Activated CD4-positive, CD25-positive, alpha-beta regulatory T cell treated with anti-CD3 and anti-CD28 coated beads, Interleukin-2, amount 50 U/mL, for 24 hours (primary cell): Measurements from ENCODE around the gene ZSCAN30.

Experiments
- ATAC-seq, 2 donors: fragments of 150-1000 bp; cut with Tn5 transposase; one replicate each; pipeline ENCODE4 v1.10.0; 2021; ENCODE audit warnings: mild to moderate bottlenecking in 1 of 2, moderate library complexity in 1 of 2

The ZSCAN30 gene

DNA sequence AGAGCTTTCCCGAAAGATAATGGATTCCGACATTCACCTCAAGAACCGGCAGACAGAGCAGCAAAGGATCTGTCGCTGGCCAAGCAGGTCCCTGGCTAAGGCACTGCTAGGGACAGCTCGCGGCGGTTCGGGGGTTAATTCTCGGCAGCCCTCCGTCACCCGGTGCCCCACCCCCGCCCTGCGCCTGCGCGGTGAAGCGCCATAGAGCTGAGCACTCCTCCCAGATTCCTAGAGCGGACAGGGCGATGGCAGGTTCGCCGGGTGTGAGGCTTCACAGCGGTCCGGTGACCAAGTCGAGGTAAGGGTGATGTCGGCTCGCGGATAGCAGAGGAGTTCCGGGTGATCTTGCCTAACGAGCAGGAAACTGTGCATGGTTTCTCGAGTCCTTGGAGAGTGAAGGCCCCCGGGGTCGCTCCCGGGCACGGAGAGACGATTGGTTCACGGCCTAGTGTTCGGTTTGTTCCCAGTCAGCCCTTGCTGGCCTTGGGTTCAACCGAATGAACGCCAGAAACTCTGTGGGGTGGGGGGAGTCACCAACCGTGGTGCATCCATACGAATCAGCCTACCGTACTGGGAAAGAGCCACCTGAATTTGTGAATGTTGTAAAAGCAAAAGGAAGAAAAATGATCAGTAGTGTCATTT is at the start of gene ZSCAN30:
ZSCAN30 (minus strand) TSS at position 136 of the 642 bp plus-strand sequence. CDS start 25,877 bp downstream, outside the sequence.
- peak; percentile 98 for ATAC-seq

DNA sequence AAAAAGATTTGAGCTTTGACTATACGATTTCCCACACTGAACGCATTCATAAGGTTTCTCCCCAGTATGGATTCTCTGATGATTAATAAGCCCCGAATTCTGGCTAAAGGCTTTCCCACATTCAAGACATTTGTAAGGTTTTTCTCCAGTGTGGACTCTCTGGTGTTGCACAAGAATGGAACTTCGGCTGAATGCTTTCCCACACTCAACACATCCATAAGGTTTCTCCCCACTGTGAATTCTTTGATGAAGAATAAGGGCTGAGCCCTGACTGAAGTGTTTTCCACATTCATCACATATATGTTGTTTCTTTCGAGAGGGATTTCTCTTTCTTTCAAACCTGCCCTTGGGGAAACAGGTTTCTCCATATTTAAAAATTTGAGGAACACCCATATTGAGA is 47.3 kb upstream of the ZSCAN30 start:
- ATAC-seq = no peak

DNA sequence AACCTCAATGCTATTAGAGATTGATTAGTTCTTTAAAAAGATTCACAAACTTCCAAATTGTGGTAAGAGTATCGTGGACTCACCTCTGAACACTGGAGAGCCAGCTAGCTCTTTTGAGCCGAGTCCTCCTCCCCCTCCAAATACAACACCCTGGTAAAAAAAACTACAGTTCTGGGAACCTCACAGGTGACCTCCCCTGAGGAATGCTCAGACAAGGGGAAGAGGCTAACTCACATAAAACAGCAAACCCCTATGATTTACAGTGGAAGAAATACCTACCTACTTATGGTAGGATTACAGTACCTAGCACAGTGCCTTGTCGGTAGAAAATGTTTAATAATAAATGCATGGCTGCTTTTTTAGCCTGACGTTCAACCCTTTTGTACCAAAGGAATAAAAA is 45.8 kb upstream of the ZSCAN30 start:
- no peak for ATAC-seq

DNA sequence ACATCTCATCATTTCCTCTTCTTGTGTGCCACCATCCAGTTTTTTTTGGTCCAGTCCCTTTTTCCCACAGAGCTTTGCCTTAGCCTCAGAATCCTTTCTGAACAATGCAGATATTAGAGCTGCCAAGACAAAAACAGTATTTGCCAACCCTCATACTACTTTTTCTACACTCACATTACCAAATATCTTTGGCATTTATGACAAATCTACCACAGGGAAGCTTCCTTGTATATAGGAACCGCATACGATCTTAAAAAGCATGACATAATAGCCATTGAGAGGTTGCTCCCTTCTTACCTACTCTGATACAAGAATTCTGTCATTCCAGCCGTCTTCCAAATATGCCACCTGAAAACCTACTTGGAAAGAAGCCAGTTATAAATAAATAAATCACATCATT is 44.8 kb upstream of the ZSCAN30 start:
- no peak for ATAC-seq

DNA sequence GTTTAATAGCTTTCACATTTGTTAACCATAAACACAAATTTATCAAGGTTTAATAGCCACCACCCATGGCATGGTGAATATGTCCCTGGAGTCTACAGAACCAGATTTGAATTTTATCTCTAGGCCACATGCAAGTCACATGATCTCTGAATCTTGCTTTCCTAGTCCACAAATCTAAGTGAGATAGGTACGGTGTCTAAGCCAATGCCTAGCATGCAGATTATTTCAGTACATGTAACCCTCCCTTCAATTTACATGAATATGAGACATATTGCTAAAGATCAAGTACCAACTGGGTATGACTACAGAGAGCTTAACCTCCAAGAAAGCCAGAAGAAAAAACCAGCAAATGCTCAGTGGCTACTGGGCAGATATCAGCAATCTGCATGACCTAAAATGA is 44.2 kb upstream of the ZSCAN30 start:
- no peak for ATAC-seq

DNA sequence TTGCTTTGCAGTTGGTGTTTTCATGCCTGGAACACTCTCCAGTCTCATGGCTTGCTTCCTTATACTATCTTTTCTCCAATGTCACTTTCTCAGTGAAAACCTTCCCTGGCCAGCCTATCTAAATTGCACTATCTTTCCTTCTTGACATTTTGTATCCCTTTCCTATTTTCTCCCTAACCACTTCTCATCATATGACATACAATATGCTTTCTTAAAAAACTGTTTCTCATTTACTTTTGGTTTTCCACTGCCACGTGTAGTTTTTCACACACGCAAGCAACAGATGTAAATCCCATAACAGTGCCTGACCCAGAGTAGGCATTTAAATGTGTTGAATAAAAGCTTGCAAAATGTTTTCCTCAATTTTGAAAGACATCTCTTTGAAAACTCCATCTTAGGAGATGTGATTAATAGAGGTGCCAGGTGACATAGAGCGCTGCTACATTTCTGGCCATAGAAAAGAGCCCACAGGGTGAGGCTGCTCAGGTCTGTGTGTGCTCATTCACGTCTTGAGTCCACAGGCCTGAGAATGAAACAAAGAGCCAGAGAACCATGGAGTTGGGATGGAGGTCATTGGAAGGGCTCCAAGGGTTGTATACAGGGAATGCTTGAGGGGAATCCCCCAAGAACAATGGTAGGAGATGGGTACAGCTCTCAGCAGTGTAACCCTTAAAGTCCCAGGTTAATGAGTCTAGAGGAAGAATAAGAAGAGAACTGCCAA is 41.5 kb upstream of the ZSCAN30 start:
- ATAC-seq = no peak

DNA sequence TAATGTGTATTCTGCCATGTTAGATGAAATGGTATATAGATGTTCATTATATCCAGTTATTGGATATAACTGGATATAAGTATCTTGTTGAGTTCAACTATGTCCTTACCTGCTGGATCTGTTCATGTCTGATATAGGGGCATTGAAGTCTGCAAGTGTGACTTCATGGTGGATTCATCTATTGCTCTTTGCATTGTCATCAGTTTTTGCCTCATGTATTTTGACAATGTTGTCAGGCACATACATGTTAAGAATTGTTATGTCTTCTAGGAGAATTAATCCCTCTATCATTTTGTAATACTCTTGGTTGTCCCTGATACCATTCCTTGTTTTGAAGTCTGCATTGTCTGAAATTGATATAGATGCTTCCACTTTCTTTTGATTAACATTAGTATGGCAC is 38.8 kb upstream of the ZSCAN30 start:
- ATAC-seq = no peak

DNA sequence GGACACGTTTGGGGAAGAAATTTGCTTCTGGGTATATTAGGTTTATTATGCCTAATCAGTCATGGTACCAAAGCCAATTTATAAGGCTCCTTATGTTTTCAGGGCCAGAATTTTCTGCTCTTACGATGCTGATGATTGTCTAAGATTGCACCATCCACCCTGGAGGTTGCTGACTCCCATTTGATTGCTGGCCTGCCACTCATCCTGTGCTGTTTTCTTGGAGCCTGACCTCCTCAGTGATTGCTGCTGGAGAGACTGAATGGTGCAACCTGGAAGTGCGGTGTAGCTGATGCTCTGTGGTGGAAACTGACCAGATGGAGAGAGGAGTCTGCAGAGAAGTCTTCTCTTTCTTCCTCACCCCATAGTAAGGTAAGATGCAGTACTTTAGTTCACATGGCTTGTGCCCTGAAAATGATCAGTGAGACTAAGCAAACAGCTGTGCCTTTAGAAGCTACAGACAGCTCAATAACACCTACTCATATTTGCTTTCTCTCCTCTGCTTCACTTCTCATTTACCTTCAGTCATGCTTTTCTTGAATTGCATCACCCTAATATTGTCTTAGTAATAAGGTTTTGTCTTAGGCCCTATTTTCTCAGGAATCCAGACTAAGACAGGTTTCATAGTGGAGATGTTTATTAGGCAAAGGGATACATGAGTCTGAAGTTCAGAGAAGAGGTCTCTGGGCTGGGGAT is 36.8 kb upstream of the ZSCAN30 start:
- no peak for ATAC-seq

DNA sequence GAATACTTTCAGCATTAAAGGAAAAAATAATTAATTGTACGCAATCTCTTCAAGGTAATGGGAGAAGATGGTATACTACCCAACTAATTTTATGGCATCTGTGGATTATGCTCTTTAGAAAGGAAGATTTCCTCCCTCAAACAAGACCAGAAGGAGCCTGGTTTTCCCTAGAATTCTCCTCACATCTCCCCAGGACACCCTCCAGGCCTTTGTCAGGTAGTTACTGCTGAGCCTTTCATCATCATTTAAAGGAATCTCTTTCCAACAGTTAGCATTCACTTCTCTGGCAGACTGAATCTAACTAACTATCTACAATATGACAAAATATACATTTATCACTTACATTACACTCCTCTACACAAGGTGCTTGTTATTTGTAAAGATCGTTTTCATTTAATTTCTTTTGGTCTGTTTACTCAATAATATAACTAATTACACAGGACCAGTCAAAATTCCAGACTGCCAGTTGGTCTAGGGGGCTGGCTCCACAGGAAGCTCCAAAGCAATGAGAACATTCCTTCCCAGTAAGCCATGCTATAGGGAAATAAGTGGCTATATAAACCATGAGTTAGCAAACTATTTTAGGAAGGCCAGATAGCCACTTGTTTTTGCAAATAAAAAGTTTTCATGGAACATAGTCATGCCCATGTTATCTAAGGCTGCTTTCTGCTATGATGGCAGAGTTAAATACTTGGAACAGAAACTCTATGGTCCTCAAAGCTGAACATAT is 35.1 kb upstream of the ZSCAN30 start:
- no peak for ATAC-seq

DNA sequence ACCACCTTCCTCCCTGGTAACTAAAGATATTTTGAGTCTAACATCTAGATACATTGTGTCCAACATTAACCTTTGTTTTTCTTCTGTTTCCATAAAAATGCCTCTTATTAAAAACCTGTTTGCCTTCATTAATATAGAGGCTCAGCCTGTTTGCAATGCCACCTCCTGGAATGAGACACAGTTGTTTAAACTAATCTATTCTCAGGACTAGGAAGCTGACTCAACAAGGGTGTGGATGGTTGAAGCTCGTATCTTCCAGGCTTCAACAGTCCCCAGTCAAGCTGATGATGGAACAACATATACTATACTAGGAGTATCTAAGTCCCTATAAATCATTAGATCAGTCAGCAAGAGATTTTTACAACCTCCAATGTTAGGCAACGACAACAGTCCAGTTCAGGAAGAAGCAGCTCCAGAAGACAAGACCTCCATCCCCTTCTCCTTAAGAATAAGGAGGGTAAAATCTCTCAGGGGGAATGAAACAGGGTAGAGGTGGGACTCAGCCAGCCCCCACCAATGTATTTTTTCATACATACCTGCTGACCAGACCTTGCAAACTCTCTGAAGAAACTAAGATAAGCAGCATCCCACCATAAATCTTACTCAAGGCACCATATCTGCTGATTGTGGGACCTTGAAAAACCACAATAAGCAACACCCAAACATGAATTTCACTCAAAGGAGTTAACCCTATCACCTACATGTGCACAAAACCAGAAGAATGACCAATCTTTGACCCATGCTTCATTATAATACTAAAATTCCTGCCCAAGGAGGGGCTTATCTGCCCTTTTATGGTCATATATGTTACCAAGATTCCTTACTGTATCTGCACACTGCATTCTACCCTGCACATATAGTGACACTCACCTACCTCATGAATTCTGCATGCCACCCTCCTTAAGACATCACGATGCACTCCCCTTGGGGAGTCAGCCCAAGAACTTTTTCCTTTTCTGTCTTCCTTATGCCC is 32.7 kb upstream of the ZSCAN30 start:
- no peak for ATAC-seq

DNA sequence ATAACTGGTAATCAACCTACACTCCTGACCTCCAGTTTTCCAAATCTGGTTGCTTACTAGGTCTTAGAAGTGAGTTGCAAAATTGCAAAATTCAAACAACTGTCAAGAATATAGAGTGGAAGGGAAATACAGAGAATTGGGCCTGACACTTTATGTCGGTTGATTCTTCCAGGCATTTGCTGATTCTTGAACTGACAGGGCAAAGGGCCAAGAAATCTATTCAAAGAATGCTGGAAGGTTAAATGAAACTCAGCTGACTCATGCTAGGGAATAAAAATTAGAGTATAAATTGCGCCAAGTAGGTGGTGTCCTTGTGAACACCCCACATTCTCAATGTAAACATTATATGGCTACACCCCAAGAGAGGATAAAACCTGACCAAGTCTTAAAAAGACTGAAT is 21.5 kb upstream of the ZSCAN30 start:
- ATAC-seq = no peak

DNA sequence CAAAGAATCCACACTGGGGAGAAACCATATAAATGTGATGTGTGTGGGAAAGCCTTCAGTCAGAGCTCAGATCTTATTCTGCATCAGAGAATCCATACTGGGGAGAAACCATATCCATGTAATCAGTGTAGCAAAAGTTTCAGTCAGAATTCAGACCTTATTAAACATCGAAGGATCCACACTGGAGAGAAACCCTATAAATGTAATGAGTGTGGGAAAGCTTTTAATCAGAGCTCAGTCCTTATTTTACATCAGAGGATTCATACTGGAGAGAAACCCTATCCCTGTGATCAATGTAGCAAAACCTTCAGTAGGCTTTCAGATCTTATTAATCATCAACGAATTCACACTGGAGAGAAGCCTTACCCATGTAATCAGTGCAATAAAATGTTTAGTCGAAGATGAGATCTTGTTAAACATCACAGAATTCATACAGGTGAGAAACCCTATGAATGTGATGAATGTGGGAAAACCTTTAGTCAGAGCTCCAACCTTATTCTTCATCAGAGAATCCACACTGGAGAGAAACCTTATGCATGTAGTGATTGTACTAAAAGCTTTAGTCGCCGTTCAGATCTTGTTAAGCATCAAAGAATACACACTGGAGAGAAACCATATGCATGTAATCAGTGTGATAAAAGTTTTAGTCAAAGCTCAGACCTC is 16.7 kb upstream of the ZSCAN30 start:
- no peak for ATAC-seq

DNA sequence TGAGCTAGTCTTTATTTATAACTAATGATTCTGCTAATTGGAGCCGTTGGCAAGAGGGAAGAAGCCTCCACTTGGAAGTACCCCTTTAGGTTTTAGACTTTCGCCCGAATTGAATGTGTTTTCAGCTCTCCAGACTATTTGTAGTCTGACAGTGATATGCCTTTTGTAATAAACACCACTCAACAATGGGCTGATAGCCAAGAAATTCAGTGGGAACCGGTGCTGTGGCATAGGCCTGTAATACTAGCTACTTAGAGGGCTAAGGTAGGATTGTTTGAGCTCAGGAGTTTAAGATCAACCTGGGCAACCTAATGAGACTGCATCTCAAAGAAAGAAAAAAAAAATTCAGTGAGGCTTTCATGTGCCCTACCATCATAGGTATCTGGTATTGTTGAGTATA is 13.6 kb upstream of the ZSCAN30 start:
- no peak for ATAC-seq

DNA sequence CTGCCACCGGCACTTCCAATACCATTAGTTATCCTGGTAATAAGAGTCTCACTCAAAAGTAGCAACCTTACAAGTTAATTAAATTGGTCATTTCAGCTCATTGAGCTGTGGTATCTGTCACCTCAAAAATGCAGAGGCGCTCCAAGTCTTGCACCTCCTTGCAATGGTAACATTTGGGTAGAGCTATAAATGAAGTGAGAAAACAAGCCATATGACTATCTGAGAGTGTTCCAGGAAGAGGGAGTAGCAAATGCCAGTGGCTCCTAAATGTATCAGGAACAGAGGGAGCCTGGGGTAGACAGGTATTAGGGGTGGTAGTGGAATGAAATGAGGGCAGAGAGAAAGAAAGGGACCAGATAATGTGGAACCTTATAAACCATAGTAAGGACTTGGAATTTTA is 6.0 kb upstream of the ZSCAN30 start:
- no peak for ATAC-seq

DNA sequence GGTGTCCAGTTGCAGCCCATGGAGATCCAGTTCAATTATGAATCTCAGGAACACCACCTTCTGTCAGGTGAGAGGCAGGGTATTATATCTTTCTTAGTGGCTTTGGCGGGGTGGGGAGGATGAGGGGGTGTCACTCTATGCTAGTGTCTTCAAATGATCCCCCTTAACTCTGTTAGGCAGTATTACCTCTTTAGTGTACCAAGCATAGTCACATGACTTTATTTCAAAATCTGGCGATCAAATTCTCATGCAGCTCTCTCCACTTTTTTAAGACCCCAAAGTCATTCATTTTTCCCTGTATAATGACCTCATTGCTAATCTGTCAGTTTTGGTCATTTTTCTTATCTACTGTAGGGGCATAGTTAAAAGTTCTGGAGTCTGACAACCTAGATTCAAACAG is 1.1 kb upstream of the ZSCAN30 start:
- no peak for ATAC-seq

DNA sequence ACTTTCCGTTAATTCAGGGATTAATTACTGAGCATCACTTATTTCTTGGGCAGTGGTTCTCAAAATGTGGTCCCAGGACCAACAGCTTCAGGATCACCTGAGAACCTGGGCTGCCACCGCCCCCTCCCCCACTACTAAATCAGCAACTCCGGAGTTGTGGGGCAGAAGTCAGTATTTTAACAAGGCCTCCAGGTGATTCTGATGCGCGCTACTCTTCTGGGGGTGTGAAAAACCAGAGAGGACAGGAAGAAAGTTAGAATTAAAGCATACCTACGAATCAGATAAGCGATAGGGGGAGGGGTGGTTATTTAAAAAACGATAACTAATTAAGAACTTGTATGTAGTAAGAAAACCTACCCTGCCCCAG is 319 bp downstream of the ZSCAN30 start:
- peak; percentile 30 to 31 for ATAC-seq

DNA sequence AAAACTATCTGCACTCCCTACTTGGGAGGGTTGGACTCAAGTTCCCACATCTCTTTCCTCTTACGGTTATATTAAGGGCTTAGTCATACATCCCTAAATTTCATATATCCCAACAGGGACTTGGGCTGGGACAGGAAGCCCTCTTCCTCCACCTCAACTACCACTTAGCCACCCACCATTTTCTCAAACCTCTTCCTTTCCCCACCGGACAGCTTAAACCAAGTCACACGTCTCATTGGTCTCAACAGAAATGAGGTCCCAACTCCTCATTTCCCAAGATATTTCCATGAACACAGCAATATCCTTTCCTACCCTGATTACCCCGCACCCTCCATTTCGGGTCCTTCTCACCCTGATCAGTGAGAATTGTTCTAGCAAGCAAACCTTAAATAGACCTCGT is 736 bp downstream of the ZSCAN30 start:
- no peak for ATAC-seq

DNA sequence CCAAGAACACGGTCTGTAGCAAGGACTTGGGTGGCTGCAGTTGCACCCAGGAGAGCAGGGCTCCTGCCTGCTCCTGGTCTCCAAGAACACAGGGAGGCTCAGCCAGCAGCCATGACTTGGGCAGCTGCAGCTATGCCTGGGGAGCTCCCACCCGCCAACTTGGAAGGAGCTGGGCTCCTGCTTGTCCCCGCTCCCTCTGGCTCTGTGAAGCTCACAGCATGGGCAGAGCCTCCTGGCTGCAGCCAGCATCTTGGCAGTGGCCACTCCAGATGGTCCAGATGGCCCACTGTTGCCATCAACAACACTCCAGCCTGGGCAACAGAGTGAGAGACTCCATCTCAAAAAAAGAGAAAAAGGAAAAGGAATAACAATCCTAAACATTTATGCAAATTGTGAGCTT is 5.2 kb downstream of the ZSCAN30 start:
- no peak for ATAC-seq

DNA sequence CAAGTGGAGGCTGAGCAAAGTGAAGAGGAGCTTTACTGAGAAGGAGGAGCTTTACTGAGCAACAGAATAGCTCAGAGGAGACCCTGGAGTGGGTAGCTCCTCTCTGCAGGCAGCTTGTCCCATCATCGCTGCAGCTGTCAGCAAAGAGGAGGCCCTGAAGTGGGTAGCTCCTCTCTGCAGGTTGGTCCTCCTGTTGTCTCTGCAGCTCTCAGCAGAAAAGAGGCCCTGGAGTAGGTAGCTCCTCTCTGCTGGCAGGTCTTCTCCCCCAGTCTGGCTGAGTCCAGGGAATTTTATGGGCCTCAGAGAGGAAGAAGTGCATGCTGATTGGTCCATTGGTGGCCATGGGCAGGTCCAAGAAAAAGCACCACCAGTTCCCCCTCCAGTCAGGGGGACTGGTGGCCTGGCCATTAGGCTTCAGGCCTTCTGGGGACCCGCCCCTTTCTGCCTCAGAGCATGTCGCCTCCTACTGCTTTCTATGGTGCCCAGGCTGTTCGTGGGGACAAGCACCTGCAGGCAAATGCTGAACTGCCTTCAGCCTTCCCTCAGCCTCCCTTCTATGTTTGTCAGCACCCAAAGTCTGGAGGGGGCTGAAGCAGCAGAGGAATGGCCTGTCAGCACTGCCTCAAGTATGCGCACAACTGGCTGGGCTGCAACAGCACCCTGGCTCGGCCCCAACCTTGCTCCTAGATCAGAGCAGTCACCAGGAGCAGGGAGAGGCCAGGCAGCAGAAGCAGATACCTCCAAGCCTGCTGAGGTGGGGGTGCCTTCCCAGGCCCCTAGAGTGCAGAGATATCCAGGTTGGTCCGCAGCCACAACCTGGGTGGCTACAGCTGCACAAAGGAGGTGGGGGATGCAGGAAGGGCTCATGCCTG is 5.9 kb downstream of the ZSCAN30 start:
- ATAC-seq = no peak

DNA sequence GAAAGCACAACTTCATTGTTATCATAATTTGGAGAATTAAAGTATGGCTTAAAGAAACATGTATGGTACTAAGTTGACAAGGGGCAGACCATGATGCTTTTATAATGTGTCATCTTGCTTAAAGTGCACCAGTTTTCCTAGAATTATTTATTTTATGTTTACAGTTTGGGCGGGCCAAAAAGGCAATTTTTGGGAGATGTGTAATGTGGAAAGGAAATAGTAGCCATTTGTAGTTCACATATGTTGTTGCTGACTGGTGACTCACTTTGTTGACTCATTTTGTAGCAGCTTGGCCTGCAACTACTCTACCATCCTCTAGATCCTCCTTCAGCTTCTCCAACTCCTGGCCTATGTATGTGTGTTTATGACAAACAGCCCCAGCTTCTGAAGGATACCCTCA is 7.7 kb downstream of the ZSCAN30 start:
- ATAC-seq = no peak

DNA sequence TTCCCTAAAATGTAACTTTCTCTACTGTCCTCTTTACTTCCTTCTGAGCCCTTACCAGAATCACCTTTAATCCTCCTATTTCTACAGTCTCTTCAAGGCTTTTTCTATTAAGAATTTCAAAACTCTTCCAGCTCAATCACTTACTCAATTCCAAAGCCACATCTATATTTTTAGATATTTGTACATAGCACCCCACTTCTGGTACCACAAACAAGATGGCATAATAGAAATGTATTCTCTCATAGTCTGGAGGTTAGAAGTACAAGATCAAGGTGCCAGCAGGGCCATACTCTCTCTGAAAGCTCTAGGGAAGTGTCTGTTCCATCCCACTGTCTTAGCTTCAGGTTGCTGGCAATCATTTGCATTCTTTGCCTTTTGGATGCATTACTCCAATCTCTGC is 11.1 kb downstream of the ZSCAN30 start:
- no peak for ATAC-seq
